Bronchial epithelial cell (primary cell): Measurements from ENCODE around the gene IL23R. TPM values are rescaled to one million over a fixed set of nuclear protein-coding genes. Genes with fewer than 3 reads are reported as not detected.
"Not testable (repeated sequence)": the region's sequence is repeated elsewhere in the genome, so short reads cannot be mapped to it uniquely, and the experiment has no call there.

Experiments
- DNase-seq: peaks from one replicate; pipeline ENCODE4 v3.0.0-alpha.2; 2010; ENCODE audit warnings: low read depth
- FAIRE-seq: peaks from 2 replicates; lab custom pipeline; 2011; peaks lifted over from hg19 to GRCh38; lab: Jason Lieb, UNC
- H3K27me3 ChIP-seq: 2 replicates; pipeline ENCODE4 v1.5.1; 2011; ENCODE audit warnings: low read length; ENCODE audit not compliant: control insufficient read depth, insufficient read depth
- H3K36me3 ChIP-seq: 2 replicates; pipeline ENCODE4 v1.5.1; 2011; ENCODE audit warnings: low read length; ENCODE audit not compliant: control insufficient read depth, insufficient read depth
- H3K4me3 ChIP-seq: 2 replicates; pipeline ENCODE4 v1.5.1; 2011; ENCODE audit warnings: mild to moderate bottlenecking, low read depth, low read length, control low read depth
- total RNA-seq: library from RNA; depleted of rRNA; stranded (reverse); fragments of >200 nt; gene quantifications from 2 replicates; pipeline ENCODE4 v1.2.1, GENCODE V29; 2014
- TF ChIP-seq, protein P1 (sequence below): IDR thresholded peaks from 2 replicates; pipeline ENCODE4 v1.5.1; 2011; ENCODE audit warnings: mild to moderate bottlenecking, moderate library complexity, low read length, control low read depth, inconsistent platforms; ENCODE audit not compliant: insufficient read depth, severe bottlenecking

The IL23R gene
- total RNA-seq, 1 donor from 2014 or later = not detected

GRCh38 chr1:67194209-67194863 lies 28.1 kb downstream of the IL23R start:
- Histone ChIP-seq H3K36me3 (no peaks in the 10 kb centered on the region), H3K27me3 (no peaks in the 10 kb centered on the region), H3K4me3 (no peak overlapping the region)
- no peak for FAIRE-seq
- TF ChIP-seq, protein P1, sequence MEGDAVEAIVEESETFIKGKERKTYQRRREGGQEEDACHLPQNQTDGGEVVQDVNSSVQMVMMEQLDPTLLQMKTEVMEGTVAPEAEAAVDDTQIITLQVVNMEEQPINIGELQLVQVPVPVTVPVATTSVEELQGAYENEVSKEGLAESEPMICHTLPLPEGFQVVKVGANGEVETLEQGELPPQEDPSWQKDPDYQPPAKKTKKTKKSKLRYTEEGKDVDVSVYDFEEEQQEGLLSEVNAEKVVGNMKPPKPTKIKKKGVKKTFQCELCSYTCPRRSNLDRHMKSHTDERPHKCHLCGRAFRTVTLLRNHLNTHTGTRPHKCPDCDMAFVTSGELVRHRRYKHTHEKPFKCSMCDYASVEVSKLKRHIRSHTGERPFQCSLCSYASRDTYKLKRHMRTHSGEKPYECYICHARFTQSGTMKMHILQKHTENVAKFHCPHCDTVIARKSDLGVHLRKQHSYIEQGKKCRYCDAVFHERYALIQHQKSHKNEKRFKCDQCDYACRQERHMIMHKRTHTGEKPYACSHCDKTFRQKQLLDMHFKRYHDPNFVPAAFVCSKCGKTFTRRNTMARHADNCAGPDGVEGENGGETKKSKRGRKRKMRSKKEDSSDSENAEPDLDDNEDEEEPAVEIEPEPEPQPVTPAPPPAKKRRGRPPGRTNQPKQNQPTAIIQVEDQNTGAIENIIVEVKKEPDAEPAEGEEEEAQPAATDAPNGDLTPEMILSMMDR = no peak
- no peak for DNase-seq

- H3K36me3 ChIP-seq = no peaks in the 10 kb centered on the region
- FAIRE-seq (no peak), DNase-seq (no peak)
- H3K27me3 ChIP-seq = no peaks in the 10 kb centered on the region
- TF ChIP-seq, protein P1 = no peak
- no peak overlapping the region for H3K4me3 ChIP-seq
Observed at GRCh38 chr1:67200755-67201154, 34.5 kb downstream of the IL23R start.

DNA sequence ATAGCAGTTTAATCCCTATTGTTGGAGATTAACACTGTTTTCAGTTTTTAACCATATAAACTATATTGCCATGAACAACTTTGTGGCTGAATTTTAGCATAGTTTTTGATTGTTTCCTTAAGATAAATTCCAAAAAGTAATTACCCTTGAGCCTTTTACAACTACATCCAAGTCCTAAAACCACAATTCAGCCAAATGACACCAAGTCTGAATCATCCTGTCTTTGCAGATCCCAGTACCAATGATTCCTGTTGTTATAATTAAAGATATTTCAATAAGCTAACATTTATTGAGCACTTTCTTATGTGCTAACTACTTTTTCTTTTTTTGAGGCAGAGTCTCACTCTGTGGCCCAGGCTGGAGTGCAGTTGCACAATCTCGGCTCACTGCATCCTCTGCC lies 35.6 kb downstream of the IL23R start:
- FAIRE-seq (no peak), DNase-seq (no peak)
- TF ChIP-seq, protein P1 = no peak
- no peak overlapping the region for H3K4me3 ChIP-seq
- no peaks in the 10 kb centered on the region for H3K27me3 ChIP-seq
- H3K36me3 ChIP-seq = no peaks in the 10 kb centered on the region

- DNase-seq (no peak), FAIRE-seq (no peak)
- H3K36me3 ChIP-seq = no peaks in the 10 kb centered on the region
- no peak overlapping the region for H3K4me3 ChIP-seq
- TF ChIP-seq, protein P1 = no peak
- no peaks in the 10 kb centered on the region for H3K27me3 ChIP-seq
Observed at GRCh38 chr1:67204298-67204980, 38.2 kb downstream of the IL23R start.

DNA sequence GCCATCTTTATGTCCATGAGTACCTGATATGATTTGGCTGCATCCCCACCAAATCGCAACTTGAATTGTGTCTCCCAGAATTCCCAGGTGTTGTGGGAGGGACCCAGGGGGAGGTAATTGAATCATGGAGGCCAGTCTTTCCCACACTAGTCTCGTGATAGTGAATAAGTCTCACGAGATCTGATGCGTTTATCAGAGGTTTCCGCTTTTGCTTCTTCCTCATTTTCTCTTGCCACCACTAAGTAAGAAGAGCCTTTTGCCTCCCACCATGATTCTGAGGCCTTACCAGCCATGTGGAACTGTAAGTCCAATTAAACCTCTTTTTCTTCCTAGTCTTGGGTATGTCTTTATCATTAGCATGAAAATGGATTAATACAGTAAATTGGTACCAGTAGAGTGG lies 41.1 kb downstream of the IL23R start:
- not testable (repeated sequence) for FAIRE-seq, H3K27me3 ChIP-seq, H3K4me3 ChIP-seq, DNase-seq, H3K36me3 ChIP-seq

DNA sequence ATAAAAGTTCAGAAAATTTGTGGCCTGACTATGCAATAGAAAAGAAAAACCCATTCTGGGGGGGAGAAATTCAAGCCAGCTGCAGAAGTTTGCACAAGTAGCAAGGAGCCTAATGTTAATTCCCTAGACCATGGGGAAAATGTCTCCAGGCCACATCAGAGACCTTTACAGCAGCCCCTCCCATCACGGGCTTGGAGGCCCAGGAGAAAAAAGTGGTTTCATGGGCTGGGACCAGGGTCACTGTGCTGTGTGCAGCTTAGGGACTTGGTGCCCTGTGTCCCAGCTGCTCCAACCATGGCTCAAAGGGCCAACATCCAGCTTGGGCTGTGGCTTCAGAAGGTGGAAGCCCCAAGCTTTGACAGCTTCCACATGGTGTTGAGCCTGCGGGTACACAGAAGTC lies 42.0 kb downstream of the IL23R start:
- DNase-seq = no peak
- FAIRE-seq = no peak
- TF ChIP-seq, protein P1 = no peak
- Histone ChIP-seq H3K4me3 (no peak overlapping the region), H3K27me3 (no peaks in the 10 kb centered on the region), H3K36me3 (no peaks in the 10 kb centered on the region)
